Prostate gland (tissue), 2 donors: ENCODE measurements around the gene FARP1. TPM values are rescaled to one million over a fixed set of nuclear protein-coding genes. Genes with fewer than 3 reads are reported as not detected.

Experiments used
- DNase-seq: peaks from one replicate; pipeline ENCODE4 v3.0.0-alpha.2; 2019; ENCODE audit warnings: low spot score
- H3K27ac ChIP-seq, 2 donors: fragments of 200-600 bp; sonication (generic); 2 replicates each; pipeline ENCODE4 v1.5.1; 2017 to 2019
- H3K27me3 ChIP-seq: fragments of 200-600 bp; sonication (generic); replicated peaks from 2 replicates; pipeline ENCODE4 v1.5.1; 2019; ENCODE audit not compliant: insufficient read depth
- H3K36me3 ChIP-seq, 2 donors: fragments of 200-600 bp; sonication (generic); 1 replicate in 1 of 2; 2 replicates in 1 of 2; pipeline versions ENCODE4 v1.5.1 to v1.8.1; 2017 to 2019
- H3K4me1 ChIP-seq: fragments of 200-600 bp; sonication (generic); replicated peaks from 2 replicates; pipeline ENCODE4 v1.5.1; 2019
- H3K4me3 ChIP-seq, 2 donors: fragments of 200-600 bp; sonication (generic); 2 replicates each; pipeline ENCODE4 v1.5.1; 2017 to 2019
- H3K9me3 ChIP-seq: fragments of 200-600 bp; sonication (generic); 2 replicates; pipeline ENCODE4 v1.5.1; 2017
- CTCF ChIP-seq, 4 experiments: fragments of 200-600 bp in 2 of 4; fragments of 450-650 bp in 2 of 4; sonication (generic) in 2 of 4; IDR thresholded peaks; 1 replicate in 3 of 4; 2 replicates in 1 of 4; pipeline ENCODE4 v1.5.1; 2016 to 2019; ENCODE audit warnings: antibody characterized with exemption in 4 of 4, mild to moderate bottlenecking in 2 of 4, moderate library complexity in 2 of 4
- POLR2A ChIP-seq: fragments of 450-650 bp; IDR thresholded peaks from one replicate; pipeline ENCODE4 v1.6.1; 2016; ENCODE audit warnings: antibody characterized with exemption, mild to moderate bottlenecking
- POLR2AphosphoS5 ChIP-seq: sonication (generic); formaldehyde crosslinking; IDR thresholded peaks from one replicate; pipeline ENCODE4 v1.6.1; 2017; ENCODE audit warnings: antibody characterized with exemption
- WGBS: methylation state at CpG from one replicate; pipeline ENCODE4 v1.1.5; 2018; 5-methylcytosine and 5-hydroxymethylcytosine counted together
- intact Hi-C: fragments of 100-400 bp; cut with DNase I; formaldehyde crosslinking; loops from one replicate; pipeline ENCODE4 v1.14.2; 2022
- total RNA-seq, 2 donors: library from RNA; depleted of rRNA; stranded (reverse); fragments of >200 nt; gene quantifications; one replicate each; pipeline ENCODE4 v1.1.0, GENCODE V29; 2016

Gene FARP1
- total RNA-seq, 2 donors from 2014 or later: 70.6 to 77.5 TPM

GRCh38 chr13:98401934-98402333, 259.0 kb downstream of the FARP1 start:
- Histone ChIP-seq H3K36me3 (no peaks in the 10 kb centered on the region), H3K27me3 (no peaks in the 10 kb centered on the region), H3K4me3 (no peak overlapping the region), H3K4me1 (peaks cover 3% of the 10 kb centered on the region), H3K9me3 (no peaks in the 10 kb centered on the region), H3K27ac (no peak overlapping the region)
- no peak for DNase-seq
- TF ChIP-seq POLR2A: no peak
- no peak for TF ChIP-seq POLR2AphosphoS5
- TF ChIP-seq CTCF (IDR thresholded peaks at IDR 0.05): no peak
- WGBS: 93% methylated on average over 13 of the region's 13 CpGs
- intact Hi-C loops: no loop called here

GRCh38 chr13:98403076-98403475, 260.2 kb downstream of the FARP1 start:
- no peaks in the 10 kb centered on the region for H3K36me3 ChIP-seq
- 94% methylated on average over 2 of the region's 2 CpGs for WGBS
- no peaks in the 10 kb centered on the region for H3K9me3 ChIP-seq
- intact Hi-C loops: no loop called here
- H3K4me1 ChIP-seq: peaks cover 3% of the 10 kb centered on the region
- H3K4me3 ChIP-seq: no peak overlapping the region
- DNase-seq: no peak
- no peak overlapping the region for H3K27ac ChIP-seq
- no peaks in the 10 kb centered on the region for H3K27me3 ChIP-seq
- TF ChIP-seq POLR2A (no peak), CTCF (IDR thresholded peaks at IDR 0.05) (no peak), POLR2AphosphoS5 (no peak)

GRCh38 chr13:98405107-98405571, 262.2 kb downstream of the FARP1 start:
- WGBS: 34% methylated on average over 7 of the region's 7 CpGs
- no peaks in the 10 kb centered on the region for H3K36me3 ChIP-seq
- no peaks in the 10 kb centered on the region for H3K9me3 ChIP-seq
- no peak for DNase-seq
- no peak overlapping the region for H3K4me3 ChIP-seq
- peaks cover 3% of the 10 kb centered on the region for H3K4me1 ChIP-seq
- H3K27ac ChIP-seq: no peak overlapping the region
- TF ChIP-seq CTCF (IDR thresholded peaks at IDR 0.05) (no peak), POLR2A (no peak), POLR2AphosphoS5 (no peak)
- no peaks in the 10 kb centered on the region for H3K27me3 ChIP-seq
- intact Hi-C loops: no loop called here

- Histone ChIP-seq H3K36me3 (no peaks in the 10 kb centered on the region), H3K27me3 (no peaks in the 10 kb centered on the region), H3K4me1 (peaks cover 3% of the 10 kb centered on the region), H3K27ac (no peak overlapping the region), H3K4me3 (no peak overlapping the region), H3K9me3 (no peaks in the 10 kb centered on the region)
- intact Hi-C loops: no loop called here
- no peak for TF ChIP-seq POLR2AphosphoS5
- no peak for DNase-seq
- 37% methylated on average over 8 of the region's 8 CpGs for WGBS
These were observed 262.9 kb downstream of the FARP1 start for GRCh38 chr13:98405690-98406344.

- no peak for DNase-seq
- no peaks in the 10 kb centered on the region for H3K9me3 ChIP-seq
- no peaks in the 10 kb centered on the region for H3K36me3 ChIP-seq
- TF ChIP-seq CTCF (IDR thresholded peaks at IDR 0.05) (no peak), POLR2A (no peak), POLR2AphosphoS5 (no peak)
- no peak overlapping the region for H3K27ac ChIP-seq
- no peaks in the 10 kb centered on the region for H3K27me3 ChIP-seq
- H3K4me3 ChIP-seq: no peak overlapping the region
- H3K4me1 ChIP-seq: peaks cover 3% of the 10 kb centered on the region
- 71% methylated on average over 9 of the region's 9 CpGs for WGBS
- intact Hi-C loops: no loop called here
These were observed 263.5 kb downstream of the FARP1 start for GRCh38 chr13:98406427-98406826.
